IMR-90 (cell line): Measurements from ENCODE around the gene EFNA5. TPM values are rescaled to one million over a fixed set of nuclear protein-coding genes. Genes with fewer than 3 reads are reported as not detected.
A peak's percentile ranks its signal among the peaks of the same experiment; 100 is the strongest.

ENCODE experiments used
- ATAC-seq: fragments of 200-7000 bp; cut with Tn5 transposase; 2 replicates; pipeline ENCODE4 v1.9.1; 2020; ENCODE audit warnings: low read depth, mild to moderate bottlenecking, moderate library complexity
- BruUV-seq: library from RNA; stranded (reverse); fragments of 400-500 nt; replicated peaks from 2 replicates; lab custom pipeline; 2021; lab: Mats Ljungman, UMichigan
- CTCF ChIA-PET: fragments of 300-600 bp; formaldehyde crosslinking; extraction: SDS; loops from one replicate; lab custom pipeline; 2021; ENCODE audit warnings: antibody characterized with exemption; lab: Yijun Ruan, JAX
- POLR2A ChIA-PET: fragments of 300-600 bp; sonication (Branson Sonifier 250); formaldehyde crosslinking; loops from one replicate; lab custom pipeline; 2022; ENCODE audit warnings: antibody characterized with exemption; ENCODE audit not compliant: unreplicated experiment; lab: Charles Lee
- DNase-seq: peaks from one replicate; pipeline ENCODE4 v3.0.0; 2013
- H2AFZ ChIP-seq: replicated peaks from 2 replicates; pipeline ENCODE3; 2013; ENCODE audit warnings: low read length, mild to moderate bottlenecking; ENCODE audit not compliant: poor library complexity
- H2AK5ac ChIP-seq: 2 replicates; pipeline ENCODE4 v1.6.1; 2013; ENCODE audit warnings: low read depth, low read length, inconsistent platforms
- H2AK9ac ChIP-seq: replicated peaks from 2 replicates; pipeline ENCODE3; 2013; ENCODE audit warnings: mild to moderate bottlenecking, low read depth, low read length, moderate library complexity; ENCODE audit not compliant: poor library complexity
- H2BK120ac ChIP-seq: 2 replicates; pipeline ENCODE4 v1.6.1; 2013; ENCODE audit warnings: low read depth, low read length, inconsistent platforms
- H2BK15ac ChIP-seq: 3 replicates; pipeline ENCODE4 v1.6.1; 2013; ENCODE audit warnings: low read depth, low read length, inconsistent platforms
- H2BK20ac ChIP-seq: 2 replicates; pipeline ENCODE4 v1.6.1; 2013; ENCODE audit warnings: low read depth, mild to moderate bottlenecking, inconsistent platforms, low read length, moderate library complexity
- H2BK5ac ChIP-seq: 2 replicates; pipeline ENCODE4 v1.6.1; 2013; ENCODE audit warnings: mild to moderate bottlenecking, low read depth, low read length, inconsistent platforms; ENCODE audit not compliant: poor library complexity, severe bottlenecking
- H3K14ac ChIP-seq: replicated peaks from 2 replicates; pipeline ENCODE4 v1.6.1; 2013; ENCODE audit warnings: low read depth, low read length, inconsistent platforms
- H3K18ac ChIP-seq: 2 replicates; pipeline ENCODE4 v1.6.1; 2013; ENCODE audit warnings: low read depth, low read length, control low read depth
- H3K23ac ChIP-seq: 2 replicates; pipeline ENCODE4 v1.6.1; 2013; ENCODE audit warnings: low read depth, low read length, inconsistent platforms
- H3K27ac ChIP-seq: 2 replicates; pipeline ENCODE4 v1.5.1; 2013; ENCODE audit warnings: mild to moderate bottlenecking, control low read depth, low read length; ENCODE audit not compliant: insufficient read depth
- H3K27me3 ChIP-seq: 2 replicates; pipeline ENCODE4 v1.6.1; 2013; ENCODE audit warnings: low read length; ENCODE audit not compliant: control insufficient read depth, insufficient read depth
- H3K36me3 ChIP-seq: 2 replicates; pipeline ENCODE4 v1.6.1; 2013; ENCODE audit warnings: low read length, mixed read lengths; ENCODE audit not compliant: control insufficient read depth, insufficient read depth
- H3K4ac ChIP-seq: 2 replicates; pipeline ENCODE4 v1.6.1; 2013; ENCODE audit warnings: low read depth, low read length, inconsistent platforms
- H3K4me1 ChIP-seq: 2 replicates; pipeline ENCODE4 v1.6.1; 2013; ENCODE audit warnings: low read length, mixed read lengths; ENCODE audit not compliant: control insufficient read depth, insufficient read depth
- H3K4me2 ChIP-seq: 2 replicates; pipeline ENCODE4 v1.6.1; 2013; ENCODE audit warnings: low read depth, mild to moderate bottlenecking, control low read depth, low read length, moderate library complexity
- H3K4me3 ChIP-seq: 2 replicates; pipeline ENCODE4 v1.5.1; 2013; ENCODE audit warnings: low read depth, mild to moderate bottlenecking, control low read depth, low read length, moderate library complexity; ENCODE audit not compliant: insufficient read depth
- H3K56ac ChIP-seq: 2 replicates; pipeline ENCODE4 v1.6.1; 2013; ENCODE audit warnings: low read length, inconsistent platforms; ENCODE audit not compliant: insufficient read depth; ENCODE audit errors: extremely low read depth
- H3K79me1 ChIP-seq, 2 experiments: 2 replicates each; pipeline ENCODE4 v1.6.1; 2013; ENCODE audit warnings: low read length in 2 of 2, inconsistent platforms in 1 of 2, low read depth in 1 of 2
- H3K9ac ChIP-seq: 2 replicates; pipeline ENCODE4 v1.6.1; 2013; ENCODE audit warnings: low read depth, low read length, control low read depth
- H3K9me1 ChIP-seq: 2 replicates; pipeline ENCODE4 v1.6.1; 2013; ENCODE audit warnings: low read length, inconsistent platforms; ENCODE audit not compliant: insufficient read depth
- H3K9me3 ChIP-seq: 2 replicates; pipeline ENCODE4 v1.6.1; 2013; ENCODE audit warnings: low read length; ENCODE audit not compliant: control insufficient read depth, insufficient read depth
- H4K20me1 ChIP-seq: 2 replicates; pipeline ENCODE4 v1.6.1; 2013; ENCODE audit warnings: low read length, inconsistent platforms; ENCODE audit not compliant: insufficient read depth
- H4K5ac ChIP-seq: 2 replicates; pipeline ENCODE4 v1.6.1; 2013; ENCODE audit warnings: mild to moderate bottlenecking, low read depth, low read length, control low read depth
- H4K8ac ChIP-seq, 2 experiments: 2 replicates each; pipeline ENCODE4 v1.6.1; 2013; ENCODE audit warnings: low read depth in 2 of 2, low read length in 2 of 2, control low read depth in 1 of 2, inconsistent platforms in 1 of 2
- H4K91ac ChIP-seq: 2 replicates; pipeline ENCODE4 v1.6.1; 2013; ENCODE audit warnings: low read depth, low read length, inconsistent platforms; ENCODE audit not compliant: insufficient read depth
- BHLHE40 ChIP-seq: fragments of 150-350 bp; IDR thresholded peaks from 2 replicates; pipeline ENCODE4 v1.6.1; 2016; ENCODE audit warnings: mild to moderate bottlenecking, low read depth, low read length
- CTCF ChIP-seq: conservative IDR thresholded peaks from 2 replicates; pipeline ENCODE4 v1.5.1; 2012; ENCODE audit warnings: mild to moderate bottlenecking, low read depth, low read length, improper control_type of control experiment
- SMC3 ChIP-seq: fragments of 150-350 bp; IDR thresholded peaks from 2 replicates; pipeline ENCODE4 v1.6.1; 2016; ENCODE audit warnings: low read depth, mild to moderate bottlenecking, antibody characterized with exemption, low read length, moderate library complexity
- USF2 ChIP-seq: fragments of 150-350 bp; IDR thresholded peaks from 2 replicates; pipeline ENCODE4 v1.6.1; 2017; ENCODE audit warnings: mild to moderate bottlenecking, antibody characterized with exemption, low read length, low read depth
- WGBS, 2 experiments: methylation state at CpG; one replicate each; pipeline versions ENCODE4 v1.1.5 to v1.1.7; 2013; ENCODE audit warnings: missing lambda C conversion rate in 2 of 2; ENCODE audit not compliant: insufficient read length in 1 of 2; ENCODE audit errors: extremely low coverage in 2 of 2; 5-methylcytosine and 5-hydroxymethylcytosine counted together
- dilution Hi-C: fragments of 300-500 bp; cut with HindIII; formaldehyde crosslinking; loops from one replicate; pipeline ENCODE4 v1.14.3; 2018; ENCODE audit warnings: low sequenced_read_pairs; ENCODE audit not compliant: unreplicated experiment
- in situ Hi-C: fragments of 300-500 bp; cut with MboI; formaldehyde crosslinking; loops from 3 replicates; pipeline ENCODE4 v1.14.3; 2019; ENCODE audit warnings: low sequenced_read_pairs, inconsistent platforms, mixed read lengths
- intact Hi-C: fragments of 100-400 bp; cut with micrococcal nuclease; formaldehyde crosslinking; loops from 2 replicates; pipeline ENCODE4 v1.10.0; 2022
- polyA plus RNA-seq, 3 experiments: library from polyadenylated mRNA; depleted of rRNA; stranded (reverse); fragments of >200 nt; gene quantifications; 2 replicates each; pipeline ENCODE4 v1.2.3, GENCODE V29; 2012; ENCODE audit warnings: low replicate concordance in 1 of 3
- total RNA-seq: library from RNA; depleted of rRNA; stranded (reverse); fragments of >200 nt; gene quantifications from 2 replicates; pipeline ENCODE4 v1.2.3, GENCODE V29; 2012

The EFNA5 gene
- total and polyA plus RNA-seq, 2 of the 4 experiments (the other 2 are of a cell fraction): 1.5 to 1.6 TPM

- peak overlapping the region; percentile 61; the same call in 1 of the 2 replicates for H3K23ac ChIP-seq
- H2BK120ac ChIP-seq: peak overlapping the region; percentile 91
- intact Hi-C loops (loop anchor here (2.0 kb wide), 1 partner anchor 283 kb away; the partner anchor contains the start of gene EFNA5), dilution Hi-C loops (no loop called here), in situ Hi-C loops (no loop called here)
- H3K9ac ChIP-seq: peak overlapping the region; percentile 65
- peak overlapping the region; percentile 48; the same call in 1 of the 2 replicates for H3K56ac ChIP-seq
- H3K36me3 ChIP-seq: no peaks in the 10 kb centered on the region
- H4K20me1 ChIP-seq: no peaks in the 10 kb centered on the region
- H2BK5ac ChIP-seq: peak overlapping the region; percentile 72
- peak overlapping the region; percentile 90 for H3K14ac ChIP-seq
- 100% methylated on average over 1 of the region's 6 CpGs; no CpG with 5 or more reads in 1 of the 2 experiments for WGBS, 2 experiments
- no TSS peak for BruUV-seq
- no peaks in the 10 kb centered on the region for H3K27me3 ChIP-seq
- DNase-seq (no peak), ATAC-seq (no peak; the same call in 1 of the 2 replicates)
- no peak overlapping the region for H3K4me3 ChIP-seq
- peak overlapping the region; percentile 99 for H3K18ac ChIP-seq
- no peaks in the 10 kb centered on the region for H3K79me1 ChIP-seq
- no peaks in the 10 kb centered on the region for H3K9me3 ChIP-seq
- H2AK9ac ChIP-seq: no peak overlapping the region
- H3K27ac ChIP-seq: peak overlapping the region; percentile 94
- peaks cover 7% of the 10 kb centered on the region; the same call in 1 of the 2 replicates for H3K9me1 ChIP-seq
- ChIA-PET CTCF (interaction anchor here (1.1 to 1.4 kb wide), 2 partner anchors 20 to 136 kb away, joined by 3 read pairs; no protein-coding TSS in a partner anchor), POLR2A (interaction anchor here (1.0 kb wide), 1 partner anchor 70 kb away, joined by 3 read pairs; no protein-coding TSS in a partner anchor)
- H4K91ac ChIP-seq: peak overlapping the region; percentile 87
- H2AK5ac ChIP-seq: peak overlapping the region; percentile 38
- peak overlapping the region; percentile 58 for H3K4me2 ChIP-seq
- peak overlapping the region; percentile 75 to 84 for H4K8ac ChIP-seq
- peak overlapping the region; percentile 97 for H2BK15ac ChIP-seq
- peaks cover 9% of the 10 kb centered on the region for H3K4me1 ChIP-seq
- no peak for TF ChIP-seq CTCF
- no peak for TF ChIP-seq SMC3
- TF ChIP-seq USF2: no peak
- no peak for TF ChIP-seq BHLHE40
- peak overlapping the region; percentile 80 for H3K4ac ChIP-seq
- H4K5ac ChIP-seq: peak overlapping the region; percentile 90
- H2AFZ ChIP-seq: no peak overlapping the region
- H2BK20ac ChIP-seq: peak overlapping the region; percentile 83
Measured at GRCh38 chr5:107387526-107388140, 283.1 kb downstream of the EFNA5 start.
